ENCODE results near the gene ADCY3.

Gene ADCY3

GRCh38 chr2:24832931-24833701 lies 86.9 kb downstream of the ADCY3 start (continued):
- TF ChIP-seq SNAI2 (CRISPR knock-in tag; IDR thresholded peaks at IDR 0.05): no peak
- no peak for TF ChIP-seq PATZ1 (CRISPR knock-in tag; IDR thresholded peaks at IDR 0.05; ENCODE audit: borderline replicate concordance)
- TF ChIP-seq TCF4 (CRISPR knock-in tag; IDR thresholded peaks at IDR 0.05; ENCODE audit: borderline replicate concordance): no peak
- no peak for TF ChIP-seq CSRNP3 (CRISPR knock-in tag; IDR thresholded peaks at IDR 0.05)

- ATAC-seq: no peak
- TF ChIP-seq SNAI2 (CRISPR knock-in tag; IDR thresholded peaks at IDR 0.05) (no peak), ESRRG (CRISPR knock-in tag; IDR thresholded peaks at IDR 0.05) (no peak), ZFP3 (CRISPR knock-in tag; IDR thresholded peaks at IDR 0.05) (no peak), GLIS3 (CRISPR knock-in tag; IDR thresholded peaks at IDR 0.05) (no peak), CSDC2 (CRISPR knock-in tag; IDR thresholded peaks at IDR 0.05) (no peak), ZNF70 (CRISPR knock-in tag; IDR thresholded peaks at IDR 0.05) (no peak), TOX (CRISPR knock-in tag; IDR thresholded peaks at IDR 0.05; ENCODE audit: borderline replicate concordance) (no peak), POU6F1 (CRISPR knock-in tag; IDR thresholded peaks at IDR 0.05; ENCODE audit: borderline replicate concordance, low read depth) (no peak), PPARA (CRISPR knock-in tag; IDR thresholded peaks at IDR 0.05; ENCODE audit: borderline replicate concordance) (no peak), ZC3H10 (CRISPR knock-in tag; IDR thresholded peaks at IDR 0.05) (no peak), TCF4 (CRISPR knock-in tag; IDR thresholded peaks at IDR 0.05; ENCODE audit: borderline replicate concordance) (no peak), CSRNP3 (CRISPR knock-in tag; IDR thresholded peaks at IDR 0.05) (no peak), TSHZ2 (CRISPR knock-in tag; IDR thresholded peaks at IDR 0.05) (no peak), PATZ1 (CRISPR knock-in tag; IDR thresholded peaks at IDR 0.05; ENCODE audit: borderline replicate concordance) (no peak), ZFP30 (CRISPR knock-in tag; IDR thresholded peaks at IDR 0.05) (no peak)
Observed at GRCh38 chr2:24832521-24832920, 87.5 kb downstream of the ADCY3 start.

- no peak for ATAC-seq
Observed at GRCh38 chr2:24832073-24832461, 88.0 kb downstream of the ADCY3 start.

More at GRCh38 chr2:24832073-24832461, 88.0 kb downstream of the ADCY3 start:
- TF ChIP-seq ZFP30 (CRISPR knock-in tag; IDR thresholded peaks at IDR 0.05) (no peak), CREB5 (CRISPR knock-in tag; IDR thresholded peaks at IDR 0.05; ENCODE audit: low read depth) (no peak), ZNF70 (CRISPR knock-in tag; IDR thresholded peaks at IDR 0.05) (no peak), ZFP3 (CRISPR knock-in tag; IDR thresholded peaks at IDR 0.05) (no peak), TSHZ2 (CRISPR knock-in tag; IDR thresholded peaks at IDR 0.05) (no peak), TCF4 (CRISPR knock-in tag; IDR thresholded peaks at IDR 0.05; ENCODE audit: borderline replicate concordance) (no peak), TOX (CRISPR knock-in tag; IDR thresholded peaks at IDR 0.05; ENCODE audit: borderline replicate concordance) (no peak), GLIS3 (CRISPR knock-in tag; IDR thresholded peaks at IDR 0.05) (no peak)

Measured in SK-N-SH treated with all-trans-retinoic acid at 6 μM for 48 hours (cell line).